H1 (cell line): Measurements from ENCODE around the gene ENPP3. TPM values are rescaled to one million over a fixed set of nuclear protein-coding genes. Genes with fewer than 3 reads are reported as not detected.

Source experiments
- CTCF ChIA-PET: fragments of 300-600 bp; sonication (Branson Sonifier 250); formaldehyde crosslinking; loops from one replicate; lab custom pipeline; 2021; ENCODE audit not compliant: partially characterized antibody; lab: Charles Lee
- POLR2A ChIA-PET: fragments of 300-600 bp; sonication (Branson Sonifier 250); formaldehyde crosslinking; loops from one replicate; lab custom pipeline; 2021; ENCODE audit warnings: inconsistent platforms; ENCODE audit not compliant: partially characterized antibody; lab: Charles Lee
- DNase-seq, 2 experiments: peaks; one replicate each; pipeline versions ENCODE4 v3.0.0 to v3.0.0-alpha.2; 2010 to 2022; ENCODE audit warnings: low spot score in 2 of 2, low read depth in 1 of 2, mixed read lengths in 1 of 2
- FAIRE-seq: peaks from 2 replicates; lab custom pipeline; 2011; peaks lifted over from hg19 to GRCh38; lab: Jason Lieb, UNC
- H2AFZ ChIP-seq: 2 replicates; pipeline ENCODE4 v1.8.1; 2012; ENCODE audit warnings: low read length, inconsistent platforms
- H2AK5ac ChIP-seq: 2 replicates; pipeline ENCODE4 v1.6.1; 2013; ENCODE audit warnings: low read depth, low read length
- H2BK120ac ChIP-seq: replicated peaks from 2 replicates; pipeline ENCODE3; 2013; ENCODE audit warnings: low read depth, low read length, inconsistent platforms
- H2BK12ac ChIP-seq: 2 replicates; pipeline ENCODE4 v1.6.1; 2013; ENCODE audit warnings: low read depth, low read length
- H2BK15ac ChIP-seq: 2 replicates; pipeline ENCODE4 v1.6.1; 2013; ENCODE audit warnings: low read length
- H2BK20ac ChIP-seq: 2 replicates; pipeline ENCODE4 v1.6.1; 2013; ENCODE audit warnings: low read length
- H2BK5ac ChIP-seq: 2 replicates; pipeline ENCODE4 v1.6.1; 2013; ENCODE audit warnings: low read depth, low read length
- H3K14ac ChIP-seq: 2 replicates; pipeline ENCODE4 v1.6.1; 2013; ENCODE audit warnings: inconsistent platforms; ENCODE audit not compliant: insufficient read length
- H3K18ac ChIP-seq: 2 replicates; pipeline ENCODE4 v1.6.1; 2013; ENCODE audit warnings: low read length; ENCODE audit errors: extremely low read depth
- H3K23ac ChIP-seq: 2 replicates; pipeline ENCODE4 v1.6.1; 2013; ENCODE audit warnings: inconsistent platforms; ENCODE audit not compliant: insufficient read length
- H3K23me2 ChIP-seq: 2 replicates; pipeline ENCODE4 v1.6.1; 2013; ENCODE audit warnings: low read depth, low read length
- H3K27ac ChIP-seq: 2 replicates; pipeline ENCODE4 v1.6.1; 2011; ENCODE audit warnings: low read depth, low read length, inconsistent platforms
- H3K27me3 ChIP-seq, 4 experiments: replicated peaks in 1 of 4; 1 replicate in 1 of 4; 2 replicates in 3 of 4; pipeline versions ENCODE4 v1.6.1 to v1.8.1; 2011 to 2013; ENCODE audit warnings: low read length in 3 of 4, mild to moderate bottlenecking in 3 of 4, inconsistent platforms in 2 of 4, mixed read lengths in 2 of 4, moderate library complexity in 1 of 4; ENCODE audit not compliant: control insufficient read depth in 3 of 4, insufficient read depth in 3 of 4; ENCODE audit errors: extremely low read depth in 1 of 4
- H3K36me3 ChIP-seq, 4 experiments: 2 replicates each; pipeline versions ENCODE4 v1.6.1 to v1.8.1; 2011 to 2013; ENCODE audit warnings: mild to moderate bottlenecking in 4 of 4, low read length in 3 of 4, moderate library complexity in 2 of 4, control low read depth in 1 of 4, inconsistent platforms in 1 of 4; ENCODE audit not compliant: insufficient read depth in 4 of 4, control insufficient read depth in 2 of 4
- H3K4ac ChIP-seq: replicated peaks from 2 replicates; pipeline ENCODE3; 2013; ENCODE audit warnings: low read length, low read depth, mixed read lengths, inconsistent platforms; ENCODE audit not compliant: insufficient read length
- H3K4me1 ChIP-seq, 4 experiments: replicated peaks in 1 of 4; 1 replicate in 1 of 4; 2 replicates in 3 of 4; pipeline versions ENCODE4 v1.6.1 to v1.8.1; 2011 to 2013; ENCODE audit warnings: low read length in 3 of 4, inconsistent platforms in 2 of 4, mixed read lengths in 1 of 4; ENCODE audit not compliant: insufficient read depth in 4 of 4, control insufficient read depth in 3 of 4
- H3K4me2 ChIP-seq, 2 experiments: 2 replicates each; pipeline versions ENCODE4 v1.6.1 to v1.8.1; 2011 to 2013; ENCODE audit warnings: low read depth in 2 of 2, low read length in 2 of 2, control low read depth in 1 of 2, inconsistent platforms in 1 of 2, mild to moderate bottlenecking in 1 of 2; ENCODE audit not compliant: insufficient read depth in 1 of 2
- H3K4me3 ChIP-seq, 4 experiments: fragments of 200-600, 300-600 bp in 1 of 4; sonication (generic), shearing (Covaris generic), sonication (Bioruptor Twin) in 1 of 4; 2 replicates each; pipeline versions ENCODE4 v1.5.1 to v1.8.1; 2011 to 2016; ENCODE audit warnings: low read length in 4 of 4, low read depth in 3 of 4, control low read depth in 2 of 4, inconsistent platforms in 2 of 4, mild to moderate bottlenecking in 2 of 4, mixed read lengths in 1 of 4, moderate library complexity in 1 of 4; ENCODE audit not compliant: insufficient read depth in 2 of 4; ENCODE audit errors: extremely low read depth in 1 of 4
- H3K56ac ChIP-seq: replicated peaks from 2 replicates; pipeline ENCODE3; 2013; ENCODE audit warnings: low read depth, mild to moderate bottlenecking, mixed read lengths, low read length, inconsistent platforms; ENCODE audit not compliant: insufficient read length
- H3K79me1 ChIP-seq: 2 replicates; pipeline ENCODE4 v1.6.1; 2013; ENCODE audit warnings: low read depth, low read length, control low read depth
- H3K79me2 ChIP-seq, 2 experiments: 2 replicates each; pipeline versions ENCODE4 v1.6.1 to v1.8.1; 2012 to 2013; ENCODE audit warnings: low read length in 2 of 2, mild to moderate bottlenecking in 2 of 2, inconsistent platforms in 1 of 2; ENCODE audit not compliant: insufficient read depth in 2 of 2, control insufficient read depth in 1 of 2
- H3K9ac ChIP-seq, 4 experiments: replicated peaks in 1 of 4; 1 replicate in 1 of 4; 2 replicates in 3 of 4; pipeline versions ENCODE4 v1.6.1 to v1.8.1; 2011 to 2013; ENCODE audit warnings: low read depth in 3 of 4, low read length in 3 of 4, control low read depth in 2 of 4, mild to moderate bottlenecking in 2 of 4, moderate library complexity in 2 of 4, inconsistent platforms in 1 of 4; ENCODE audit errors: extremely low read depth in 1 of 4
- H3K9me3 ChIP-seq, 2 experiments: 2 replicates each; pipeline versions ENCODE4 v1.6.1 to v1.8.1; 2012 to 2013; ENCODE audit warnings: mild to moderate bottlenecking in 2 of 2, moderate library complexity in 2 of 2, control low read depth in 1 of 2, inconsistent platforms in 1 of 2, low read depth in 1 of 2, low read length in 1 of 2, mixed read lengths in 1 of 2; ENCODE audit not compliant: insufficient read depth in 2 of 2
- H4K20me1 ChIP-seq, 2 experiments: replicated peaks in 1 of 2; 2 replicates each; pipeline versions ENCODE3 to v1.8.1; 2011 to 2013; ENCODE audit warnings: inconsistent platforms in 2 of 2, low read length in 2 of 2, mild to moderate bottlenecking in 1 of 2; ENCODE audit not compliant: insufficient read depth in 2 of 2, control insufficient read depth in 1 of 2
- H4K5ac ChIP-seq: 2 replicates; pipeline ENCODE4 v1.6.1; 2013; ENCODE audit warnings: low read length, low read depth, mixed read lengths, inconsistent platforms; ENCODE audit not compliant: insufficient read length
- H4K8ac ChIP-seq: 2 replicates; pipeline ENCODE4 v1.8.0; 2013; ENCODE audit warnings: mild to moderate bottlenecking, moderate library complexity, low read length, inconsistent platforms; ENCODE audit not compliant: insufficient read depth; ENCODE audit errors: extremely low read depth
- H4K91ac ChIP-seq: replicated peaks from 2 replicates; pipeline ENCODE3; 2013; ENCODE audit warnings: low read length, mixed read lengths, inconsistent platforms; ENCODE audit not compliant: insufficient read length
- ASH2L ChIP-seq: fragments of 200-600, 300-600 bp; sonication (generic); IDR thresholded peaks from one replicate; pipeline ENCODE4 v1.7.1; 2017; ENCODE audit warnings: low read length
- CTBP2 ChIP-seq: IDR thresholded peaks from 2 replicates; pipeline ENCODE4 v1.7.0; 2011; ENCODE audit warnings: borderline replicate concordance, mild to moderate bottlenecking, moderate library complexity, mixed read lengths, low read length; ENCODE audit not compliant: insufficient read depth, insufficient read length
- EGR1 ChIP-seq: IDR thresholded peaks from 2 replicates; pipeline ENCODE4 v1.6.1; 2011; ENCODE audit warnings: low read depth, low read length, borderline replicate concordance
- GTF2F1 ChIP-seq: IDR thresholded peaks from 2 replicates; pipeline ENCODE4 v1.6.1; 2012; ENCODE audit warnings: low read depth, low read length, improper control_type of control experiment, borderline replicate concordance
- KDM5A ChIP-seq: fragments of 200-600 bp; IDR thresholded peaks from 2 replicates; pipeline ENCODE4 v1.7.1; 2012; ENCODE audit warnings: mild to moderate bottlenecking, low read length, inconsistent platforms, mixed read lengths
- SAP30 ChIP-seq: fragments of 300-600 bp; sonication (generic); IDR thresholded peaks from 2 replicates; pipeline ENCODE4 v1.7.1; 2012; ENCODE audit warnings: low read length, moderate library complexity, mild to moderate bottlenecking, inconsistent platforms; ENCODE audit not compliant: insufficient read depth, insufficient replicate concordance
- WGBS, 2 experiments: shearing (Covaris generic) in 1 of 2; methylation state at CpG; one replicate each; pipeline versions ENCODE4 v1.1.6 to v1.1.7; 2013 to 2015; ENCODE audit warnings: low lambda C conversion rate in 2 of 2, mixed read lengths in 2 of 2, inconsistent platforms in 1 of 2, low coverage in 1 of 2, missing lambda C conversion rate in 1 of 2; ENCODE audit not compliant: insufficient replicate concordance in 2 of 2, insufficient coverage in 1 of 2, insufficient read length in 1 of 2; ENCODE audit errors: extremely low coverage in 1 of 2, missing lambda C conversion rate in 1 of 2; 5-methylcytosine and 5-hydroxymethylcytosine counted together
- polyA plus RNA-seq, 7 experiments: library from polyadenylated mRNA; depleted of rRNA in 3 of 7; stranded (reverse) in 5 of 7; unstranded in 2 of 7; fragments of >200 nt in 5 of 7; fragments of 200-250 nt in 2 of 7; gene quantifications; 1 replicate in 5 of 7; 2 replicates in 1 of 7; 4 replicates in 1 of 7; pipeline versions ENCODE4 v1.2.1 to v1.2.3, GENCODE V29; 2011 to 2013; ENCODE audit warnings: missing spikeins in 2 of 7, mixed read lengths in 2 of 7
- total RNA-seq: library from RNA; stranded (reverse); fragmentation: NEBNext Ultra II Directional; extraction: Animal tissue kit (Norgen Biotek cat#: 25700); gene quantifications from 2 replicates; pipeline ENCODE4 v1.2.1, GENCODE V29; 2021

Gene ENPP3
- total and polyA plus RNA-seq, 2 of the 8 experiments (the other 6 are each of a cell fraction or from before 2014, with no cell fraction given) = 0.11 TPM; not detected in 1

- no peak overlapping the region; a peak in 1 of 7 replicates for H3K9ac ChIP-seq
- DNase-seq (no peak), FAIRE-seq (no peak)
- H4K20me1 ChIP-seq = no peaks in the 10 kb centered on the region
- no peak overlapping the region for H4K5ac ChIP-seq
- no peaks in the 10 kb centered on the region; a peak in 1 of 7 replicates for H3K27me3 ChIP-seq
- no peaks in the 10 kb centered on the region for H3K79me1 ChIP-seq
- H3K9me3 ChIP-seq = no peaks in the 10 kb centered on the region
- no peaks in the 10 kb centered on the region for H3K36me3 ChIP-seq
- H2BK120ac ChIP-seq = no peak overlapping the region
- 91% methylated on average over 5 of the region's 5 CpGs; no CpG with 5 or more reads in 1 of the 2 experiments for WGBS, 2 experiments
- no peaks in the 10 kb centered on the region for H3K79me2 ChIP-seq
- H2BK5ac ChIP-seq = no peak overlapping the region
- no peaks in the 10 kb centered on the region for H3K4me1 ChIP-seq
- H4K8ac ChIP-seq = no peak overlapping the region
- H2AK5ac ChIP-seq = no peak overlapping the region
- H3K23ac ChIP-seq = no peak overlapping the region
- no peak overlapping the region for H2BK15ac ChIP-seq
- H3K56ac ChIP-seq = no peak overlapping the region
- no peak overlapping the region for H2BK20ac ChIP-seq
- H3K27ac ChIP-seq = no peak overlapping the region
- TF ChIP-seq CTBP2 = no peak
- no peak for TF ChIP-seq GTF2F1
- TF ChIP-seq SAP30 = no peak
- no peak for TF ChIP-seq ASH2L
- TF ChIP-seq KDM5A = no peak
- no peak for TF ChIP-seq EGR1
- TF ChIP-seq, all 59 proteins: peak for 0
- Histone ChIP-seq H3K14ac (no peak overlapping the region), H2AFZ (peak overlapping the region; percentile 93), H3K4me2 (no peak overlapping the region), H2BK12ac (no peak overlapping the region), H3K23me2 (no peaks in the 10 kb centered on the region), H4K91ac (no peak overlapping the region), H3K4me3 (no peak overlapping the region), H3K4ac (no peak overlapping the region), H3K18ac (no peak overlapping the region)
- ChIA-PET CTCF (interaction anchor here (1.4 to 1.6 kb wide), 2 partner anchors 16 to 25 kb away, joined by 3 to 4 read pairs; partner anchors contain the start of genes ENPP3 and MED23), POLR2A (no interaction called here)
Measured at GRCh38 chr6:131652472-131652871, 15.4 kb downstream of the ENPP3 start.
